Measurements from ENCODE around the gene ST6GALNAC2.
"Not testable (repeated sequence)": the region's sequence is repeated elsewhere in the genome, so short reads cannot be mapped to it uniquely, and the experiment has no call there.

ST6GALNAC2 gene

GRCh38 chr17:76538281-76538931, 47.3 kb downstream of the ST6GALNAC2 start:
- no peak for DNase-seq

DNA sequence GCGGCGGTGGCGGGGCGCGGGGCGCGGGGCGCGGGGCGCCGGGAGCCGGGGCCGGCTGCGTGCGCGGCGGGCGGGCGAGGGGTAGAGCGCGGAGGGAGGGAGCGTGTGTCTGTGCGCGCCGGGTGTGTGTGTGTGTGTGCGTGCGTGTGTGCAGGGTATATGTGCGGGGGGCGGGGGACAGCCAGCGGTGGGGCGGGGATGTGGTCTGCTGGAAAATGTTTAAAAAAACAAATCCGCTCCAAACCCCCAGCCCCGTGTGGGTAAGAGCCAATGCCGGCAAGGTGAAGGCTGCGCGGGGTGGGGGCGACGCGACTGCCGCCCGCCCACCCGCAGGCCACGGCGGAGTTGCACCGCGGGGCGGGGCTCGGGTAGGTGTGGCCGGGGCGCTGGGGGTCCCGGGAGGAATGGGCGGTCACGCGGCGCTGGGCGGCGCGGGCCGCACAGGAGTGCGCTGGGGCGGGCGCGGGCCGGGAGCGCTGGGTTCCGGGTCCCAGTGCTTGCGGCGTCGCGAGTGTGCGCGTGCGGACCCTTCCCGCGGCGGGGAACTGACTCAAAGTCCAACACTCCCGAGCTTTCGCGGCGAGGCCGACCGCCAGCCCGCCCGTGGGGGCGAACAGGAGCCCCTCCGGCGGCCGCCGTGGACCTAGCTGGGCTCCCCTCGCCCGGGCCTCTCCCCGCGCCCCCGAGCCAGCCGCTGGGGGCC, 47.9 kb downstream of the ST6GALNAC2 start, which contains the start of gene CYGB:
Gene CYGB (minus strand): TSS at position 132 of the 703 bp plus-strand sequence. CDS start 167 bp downstream, outside the sequence.
- no peak for DNase-seq

- no peak for DNase-seq
Measured at GRCh38 chr17:76537288-76537577, 48.4 kb downstream of the ST6GALNAC2 start.

- DNase-seq, result no peak
Measured at GRCh38 chr17:76536511-76537287, 49.0 kb downstream of the ST6GALNAC2 start.

- no peak for DNase-seq
Measured at GRCh38 chr17:76535788-76536510, 49.7 kb downstream of the ST6GALNAC2 start.

GRCh38 chr17:76534831-76535732, 50.6 kb downstream of the ST6GALNAC2 start:
- no peak for DNase-seq

- not testable (repeated sequence) for DNase-seq
Measured at GRCh38 chr17:76533640-76534359, 51.9 kb downstream of the ST6GALNAC2 start.

GRCh38 chr17:76532072-76532651, 53.5 kb downstream of the ST6GALNAC2 start:
- no peak for DNase-seq

DNA sequence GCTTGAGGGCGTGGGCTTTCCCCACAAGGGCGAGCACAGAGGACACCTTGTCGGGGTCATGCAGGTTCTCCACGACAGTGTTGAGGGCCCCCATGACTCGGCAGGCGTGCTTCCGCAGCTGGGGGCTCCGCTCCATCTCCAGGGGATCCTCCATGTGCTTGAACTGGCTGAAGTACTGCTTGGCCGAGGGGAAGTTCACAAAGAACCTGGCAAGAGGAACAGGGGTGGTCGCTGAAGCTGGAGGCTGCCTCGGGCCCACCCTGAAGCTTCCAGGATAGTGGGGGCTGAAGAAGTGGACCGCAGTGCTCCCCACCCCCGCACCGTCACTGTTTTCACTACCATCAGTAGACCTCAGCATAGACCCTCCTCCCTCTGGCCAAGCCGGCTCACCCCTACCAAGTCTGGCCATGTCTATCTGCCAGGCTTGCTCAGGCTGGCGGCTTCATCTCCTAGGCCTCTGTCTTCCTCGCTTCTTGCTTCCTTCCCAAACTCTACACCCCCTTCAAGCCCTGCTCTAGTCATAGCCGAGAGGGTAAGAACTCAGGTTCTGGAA, 54.1 kb downstream of the ST6GALNAC2 start:
- DNase-seq, result no peak

- DNase-seq, result no peak
Measured at GRCh38 chr17:76530811-76531485, 54.7 kb downstream of the ST6GALNAC2 start.

GRCh38 chr17:76530095-76530723, 55.5 kb downstream of the ST6GALNAC2 start:
- DNase-seq, result no peak

DNA sequence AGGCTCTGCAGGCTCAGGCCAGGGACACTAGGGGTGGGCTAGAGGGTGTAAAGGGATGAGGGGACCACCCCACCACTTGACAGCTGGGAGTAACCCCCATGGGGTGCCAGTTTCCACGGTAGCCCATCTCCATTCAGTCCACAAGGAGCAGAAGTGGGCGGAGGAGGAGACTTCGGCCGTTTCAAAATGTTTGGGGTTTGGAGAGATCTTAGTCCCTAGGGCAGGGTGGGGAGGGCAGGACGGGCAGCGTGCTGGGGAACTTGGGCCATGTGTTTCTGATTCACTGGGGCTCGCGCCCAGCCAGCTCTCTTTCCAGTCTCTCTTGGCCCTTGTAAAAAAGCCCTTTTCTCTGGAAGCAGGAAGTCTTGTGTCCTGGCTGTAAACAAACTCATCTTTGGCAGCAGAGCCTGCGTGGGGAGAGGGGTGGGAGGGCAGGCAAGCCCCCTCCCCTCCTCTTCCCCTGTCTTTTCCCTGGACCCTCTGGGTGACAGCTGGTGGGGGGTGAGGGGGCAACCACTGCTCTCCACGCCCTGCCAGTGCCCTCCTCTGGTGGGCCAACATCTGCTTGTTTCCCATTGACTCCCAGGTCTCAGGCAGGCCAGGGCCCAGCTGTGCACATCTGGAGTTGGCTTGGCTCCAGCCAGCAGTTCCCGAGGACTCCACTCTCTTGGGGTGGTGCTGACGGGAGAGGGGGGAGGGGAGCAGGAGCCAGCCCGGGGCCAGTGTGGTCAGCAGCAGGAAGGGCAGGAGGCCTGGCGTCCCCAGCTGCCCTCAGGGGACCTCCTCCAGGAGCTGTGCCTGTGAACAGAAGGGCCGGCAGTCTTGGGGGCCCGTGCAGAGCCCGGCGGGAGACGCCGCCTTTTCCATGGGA, 56.2 kb downstream of the ST6GALNAC2 start:
- DNase-seq, result no peak

DNA sequence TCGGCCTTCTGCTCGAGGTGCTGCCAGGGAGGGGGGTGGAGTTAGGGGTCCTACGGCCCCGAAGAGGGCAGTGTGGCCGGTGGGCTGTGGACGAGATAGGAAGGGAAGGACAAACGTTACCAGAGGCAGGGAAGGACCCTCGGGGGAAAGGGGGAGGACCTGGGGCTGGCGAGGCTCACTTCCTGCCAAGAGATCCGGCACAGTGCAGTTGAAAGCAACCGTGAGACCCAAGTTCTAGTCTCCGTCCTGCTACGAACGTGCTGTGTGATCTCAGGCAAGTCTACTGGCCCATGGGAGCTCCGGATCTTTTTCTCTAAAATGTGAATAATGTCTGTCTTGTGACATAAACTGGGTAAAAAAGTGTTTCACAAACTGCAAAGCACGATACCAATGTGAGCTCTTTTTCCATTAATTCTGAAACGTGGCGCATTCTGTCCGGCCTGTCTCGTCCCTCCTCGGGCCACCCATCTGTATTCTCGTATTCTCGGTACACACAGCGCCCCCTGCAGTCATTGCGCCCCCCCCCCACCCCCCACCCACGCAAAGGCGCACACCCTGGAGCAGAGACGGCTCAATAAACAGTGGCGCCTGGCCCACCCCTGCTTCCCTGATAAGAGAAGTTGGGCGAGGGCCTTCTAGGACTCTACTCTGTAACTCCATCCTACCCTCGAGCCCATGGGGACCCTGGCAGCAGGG, 57.0 kb downstream of the ST6GALNAC2 start:
- DNase-seq, result no peak

- DNase-seq, result no peak
Measured at GRCh38 chr17:76528156-76528527, 57.5 kb downstream of the ST6GALNAC2 start.

DNA sequence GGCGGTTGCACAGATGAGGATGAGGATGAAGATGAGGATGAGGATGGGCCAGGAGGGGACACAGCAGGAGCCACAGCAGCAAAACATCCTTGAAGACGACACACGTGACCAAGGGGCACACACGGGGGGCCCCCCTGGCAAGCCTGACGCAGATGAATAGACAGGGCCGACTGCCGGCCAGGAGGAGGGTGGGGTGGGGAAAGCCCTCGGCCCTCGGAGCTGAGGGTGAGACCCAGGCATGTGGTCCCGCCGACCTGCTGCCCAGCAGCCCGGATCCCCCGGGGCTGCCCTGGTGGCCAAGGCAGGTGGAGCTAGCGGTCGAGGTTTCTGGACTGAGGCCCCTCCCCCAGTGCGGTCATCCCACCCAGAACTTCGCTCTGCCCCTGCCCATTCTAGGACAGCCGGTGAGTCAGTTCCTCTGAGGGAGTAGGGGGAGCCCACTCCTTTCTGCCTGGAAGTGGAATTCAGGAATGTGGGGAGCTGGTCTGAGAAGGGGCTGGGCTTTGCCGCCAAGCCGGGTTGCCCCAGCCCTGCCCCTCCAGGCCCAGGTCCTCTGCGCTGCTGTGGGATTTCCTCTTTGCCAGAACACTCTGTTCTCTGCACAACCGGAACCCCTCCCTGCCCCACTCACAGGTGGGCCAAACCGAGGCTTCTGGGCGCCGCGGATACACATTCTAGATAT, 58.1 kb downstream of the ST6GALNAC2 start:
- peak; percentile 40 for DNase-seq

GRCh38 chr17:76527016-76527415, 58.6 kb downstream of the ST6GALNAC2 start:
- not testable (repeated sequence) for DNase-seq

- DNase-seq, result not testable (repeated sequence)
Measured at GRCh38 chr17:76525513-76525833, 60.2 kb downstream of the ST6GALNAC2 start.
